Hepatic stellate cell (primary cell): ENCODE data around the gene TMEM89.

ENCODE experiments used
- DNase-seq: peaks from one replicate; pipeline ENCODE4 v3.0.0; 2011; ENCODE audit warnings: low spot score

Gene TMEM89

GRCh38 chr3:48641396-48641795 lies 19.8 kb upstream of the TMEM89 start:
- DNase-seq = no peak

DNA sequence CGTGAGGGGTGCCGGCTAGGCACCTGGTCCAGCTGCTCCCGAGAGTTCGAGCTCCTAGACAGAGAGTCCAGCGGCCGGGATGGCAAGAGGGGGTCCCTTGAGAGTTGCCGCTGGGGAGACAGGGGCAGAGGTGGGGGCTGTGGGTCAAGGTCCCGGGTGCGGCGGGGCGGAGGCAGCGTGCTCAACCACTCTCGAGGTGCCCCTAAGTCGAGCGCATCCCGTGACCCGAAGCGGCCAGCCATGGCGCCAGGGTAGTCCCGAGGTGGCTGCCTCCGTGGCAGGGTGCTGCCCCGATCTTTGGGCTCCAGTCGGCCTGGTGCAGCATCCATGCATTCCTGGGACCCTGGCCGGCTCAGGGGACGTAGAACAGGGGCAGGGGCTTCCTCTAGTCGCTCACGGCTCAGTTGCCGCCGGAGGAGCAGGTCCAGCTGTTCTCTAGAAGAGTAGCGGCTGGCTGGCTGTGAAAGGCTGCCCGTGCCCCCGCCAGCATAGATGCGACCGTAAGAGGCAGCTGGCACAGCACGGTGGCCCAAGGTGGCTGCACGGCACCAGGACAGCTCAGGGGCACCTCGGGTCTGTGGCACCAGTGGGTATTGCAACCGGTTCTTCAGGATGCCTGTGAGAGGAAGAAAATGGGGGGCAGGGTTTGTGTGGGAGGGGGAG lies 18.5 kb upstream of the TMEM89 start:
- DNase-seq = no peak

DNA sequence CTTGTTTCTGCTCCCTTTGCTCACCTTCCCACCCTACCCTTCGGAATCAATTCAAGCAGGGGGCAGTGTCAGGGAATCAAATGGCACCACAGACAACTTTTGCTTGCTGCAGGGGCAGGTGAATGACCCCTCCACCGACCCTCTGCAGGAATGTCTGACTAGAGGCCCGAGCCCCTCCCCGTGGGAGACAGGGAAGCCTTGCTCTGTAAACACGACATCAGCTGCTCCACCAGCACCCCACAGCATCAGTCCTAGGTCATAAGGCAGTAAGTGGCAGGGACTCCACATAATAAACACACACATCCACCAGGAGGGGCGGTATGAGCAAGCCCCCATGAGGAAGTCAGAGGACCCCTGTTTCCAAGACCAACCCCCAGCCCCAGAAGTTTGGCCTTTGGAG lies 15.7 kb upstream of the TMEM89 start:
- DNase-seq = no peak

DNA sequence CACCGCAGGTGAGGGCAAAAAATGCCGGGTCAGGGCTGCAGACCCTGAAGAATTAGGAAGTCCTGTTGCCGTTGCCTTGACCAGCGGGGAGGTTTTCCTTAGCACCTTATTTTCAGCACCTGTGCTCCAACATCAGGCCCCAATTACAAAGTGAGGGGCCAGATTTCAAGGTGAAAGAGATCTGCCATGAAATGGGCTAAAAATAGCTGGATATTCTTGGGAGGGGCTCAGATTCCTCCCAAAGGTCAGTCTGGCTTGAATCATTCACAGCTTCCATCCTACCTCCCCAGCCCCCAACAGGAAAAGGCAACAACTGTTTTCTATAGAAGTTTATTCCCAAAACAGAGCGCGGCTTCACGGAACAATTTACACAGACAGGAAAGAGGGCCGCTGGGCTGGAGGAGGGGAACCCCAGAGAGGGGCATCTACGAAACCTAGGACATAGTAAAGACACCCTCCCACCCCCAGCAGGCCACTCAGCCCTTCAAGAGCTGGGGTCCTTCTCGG lies 14.6 kb upstream of the TMEM89 start:
- no peak for DNase-seq

DNA sequence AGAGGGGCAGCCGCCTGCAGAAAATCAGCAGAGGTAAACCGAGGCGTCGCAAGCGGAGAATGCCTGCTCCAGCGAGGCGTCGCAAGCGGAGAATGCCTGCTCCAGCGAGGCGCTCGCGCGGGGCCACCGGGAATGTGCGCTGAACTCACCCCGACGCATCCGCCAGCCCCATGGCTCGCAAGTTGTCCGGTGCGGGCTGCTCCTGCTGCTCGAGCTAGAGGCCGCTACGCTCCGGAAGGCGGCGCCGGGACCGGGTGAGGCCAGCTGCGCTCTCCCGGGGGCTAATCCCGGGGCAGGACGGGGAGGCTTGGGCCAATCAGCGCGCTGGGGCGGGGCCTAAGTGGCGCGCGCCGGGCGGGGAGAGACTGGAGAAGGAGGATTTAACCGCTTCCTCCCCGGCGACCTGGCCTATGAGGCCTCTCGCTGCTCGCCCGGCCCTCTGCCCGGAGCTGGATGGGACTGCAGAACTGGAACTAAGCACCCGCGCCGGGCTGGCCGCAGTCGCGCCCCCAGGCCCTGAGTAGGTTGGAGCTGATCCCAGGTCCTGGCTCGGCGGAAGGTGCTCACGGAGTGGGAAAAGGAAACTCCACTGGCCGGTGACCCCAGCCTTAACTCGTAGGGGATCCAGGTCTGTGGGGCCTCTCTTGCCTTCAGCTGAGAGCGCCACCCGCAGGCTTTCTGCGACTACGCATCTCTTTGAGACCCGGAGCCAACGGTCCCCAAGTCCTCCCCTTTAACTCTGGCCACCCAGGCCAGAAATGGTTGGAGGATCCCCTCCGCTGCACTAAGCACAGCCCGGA lies 13.9 kb upstream of the TMEM89 start, which contains the start of gene SLC26A6:
Gene SLC26A6 (minus strand): TSS at position 240 of the 800 bp plus-strand sequence. CDS start 68 bp downstream, at position 172.
- peak; percentile 100 for DNase-seq

DNA sequence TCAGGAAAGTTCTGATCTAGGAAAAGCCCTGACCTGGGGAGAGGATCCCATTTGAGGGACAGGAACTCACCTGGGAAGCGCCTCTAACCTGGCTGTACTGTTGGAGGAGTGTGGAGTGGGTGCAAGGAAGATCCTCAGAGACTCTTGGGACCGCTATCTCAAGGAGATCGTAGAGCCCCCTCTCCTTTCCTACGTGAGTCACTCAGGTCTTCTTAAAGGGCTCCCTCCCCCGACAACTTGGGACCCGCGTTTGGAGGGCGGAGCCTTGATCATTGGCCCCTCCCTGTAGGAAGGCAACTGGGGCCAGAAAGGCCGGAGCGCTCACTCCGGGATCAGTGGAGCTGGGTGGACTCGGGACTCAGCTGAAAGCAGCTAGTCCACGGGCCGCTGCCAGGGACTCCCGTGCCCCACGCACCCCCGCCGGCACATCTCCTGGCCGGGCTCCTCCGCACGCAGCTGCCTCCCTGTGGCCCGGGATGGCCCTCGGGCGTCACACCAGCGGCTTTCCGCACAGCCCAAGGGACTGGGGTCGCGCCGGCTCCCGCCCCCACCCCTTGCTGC lies 13.2 kb upstream of the TMEM89 start:
- peak; percentile 90 for DNase-seq

- DNase-seq = no peak
Measured at GRCh38 chr3:48633743-48634142, 12.2 kb upstream of the TMEM89 start.

GRCh38 chr3:48633256-48633655 lies 11.7 kb upstream of the TMEM89 start:
- no peak for DNase-seq

DNA sequence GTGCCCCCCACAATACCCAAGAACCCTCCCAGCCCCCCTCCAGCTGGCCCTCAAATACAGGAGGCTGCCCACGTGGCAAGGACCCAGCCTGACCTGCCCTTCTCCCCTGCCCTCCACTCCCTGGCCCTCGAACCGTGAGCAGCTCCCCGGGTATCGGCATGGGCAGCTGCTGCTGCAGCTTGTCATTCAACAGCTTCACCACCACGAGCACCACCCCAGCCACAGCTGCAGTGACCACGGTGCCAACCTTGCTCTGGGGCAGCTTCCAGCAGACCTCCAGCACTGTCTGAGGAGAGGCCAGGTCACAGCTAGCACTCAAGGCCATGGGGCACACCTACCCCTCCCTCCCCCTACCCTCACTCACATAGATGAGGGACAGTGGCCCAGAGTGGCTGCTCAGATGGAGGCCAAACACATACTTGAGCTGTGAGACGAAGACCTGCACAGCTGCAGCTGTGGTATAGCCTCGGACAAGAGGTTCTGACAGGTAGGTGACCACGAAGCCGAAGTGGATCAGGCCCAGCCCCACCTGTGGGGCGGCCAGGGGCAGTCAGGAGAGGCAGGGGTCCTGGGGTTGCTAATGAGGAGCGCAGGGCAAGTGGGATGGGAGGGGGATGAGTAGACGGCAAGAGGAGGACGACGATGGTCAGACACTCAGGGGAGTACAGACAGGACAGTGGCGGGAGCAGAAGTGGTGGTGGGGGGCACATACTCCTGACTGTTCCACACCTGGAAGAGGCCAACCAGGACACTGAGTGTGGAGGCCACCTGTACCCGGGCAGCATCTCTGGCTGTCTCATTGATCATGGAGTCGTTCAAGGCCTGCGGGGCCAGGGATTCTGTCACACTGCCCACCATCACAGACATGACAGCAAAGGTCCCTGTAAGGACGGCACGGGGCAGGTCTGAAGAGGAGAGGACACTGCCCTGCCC lies 10.2 kb upstream of the TMEM89 start:
- no peak for DNase-seq

DNA sequence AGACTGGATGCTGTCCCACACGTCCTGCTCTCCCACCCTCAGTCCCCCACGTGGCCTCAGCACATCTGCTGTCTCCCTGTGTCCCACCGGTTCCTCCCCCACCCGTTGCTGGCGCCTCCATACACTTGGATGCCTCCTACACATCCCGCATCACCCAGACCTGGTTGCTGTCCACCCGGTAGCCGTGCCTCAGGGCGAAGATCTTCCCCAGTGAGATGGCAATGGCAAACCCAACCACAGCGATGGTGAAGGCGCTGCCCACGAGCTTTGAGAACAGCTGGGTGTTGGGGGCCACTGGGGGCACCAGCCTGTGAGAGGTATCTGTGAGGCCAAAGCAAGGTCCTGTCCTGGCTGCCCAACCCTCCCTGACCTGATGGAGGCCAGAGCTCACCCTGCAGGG lies 9.3 kb upstream of the TMEM89 start:
- DNase-seq = no peak

DNA sequence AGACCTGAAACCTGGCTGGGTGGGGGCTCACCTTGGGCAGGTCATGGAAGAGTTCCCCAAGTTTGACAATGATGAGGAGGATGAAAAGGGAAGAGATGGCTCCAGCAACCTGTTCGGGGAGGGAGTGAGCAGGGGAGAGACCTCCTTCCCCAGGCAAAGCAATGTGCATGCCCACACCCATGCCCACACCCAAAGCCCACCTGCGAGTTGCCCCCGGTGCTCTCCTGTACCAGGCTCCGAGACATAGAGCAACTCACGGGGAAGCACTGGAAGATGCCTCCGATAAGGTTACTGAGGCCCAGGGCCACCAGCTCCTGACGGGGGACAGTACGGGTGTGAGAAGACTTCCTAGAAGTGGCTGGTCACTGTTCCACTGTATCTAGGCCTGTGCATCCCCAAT lies 8.8 kb upstream of the TMEM89 start:
- DNase-seq = no peak

- DNase-seq = no peak
Measured at GRCh38 chr3:48629894-48630293, 8.3 kb upstream of the TMEM89 start.

DNA sequence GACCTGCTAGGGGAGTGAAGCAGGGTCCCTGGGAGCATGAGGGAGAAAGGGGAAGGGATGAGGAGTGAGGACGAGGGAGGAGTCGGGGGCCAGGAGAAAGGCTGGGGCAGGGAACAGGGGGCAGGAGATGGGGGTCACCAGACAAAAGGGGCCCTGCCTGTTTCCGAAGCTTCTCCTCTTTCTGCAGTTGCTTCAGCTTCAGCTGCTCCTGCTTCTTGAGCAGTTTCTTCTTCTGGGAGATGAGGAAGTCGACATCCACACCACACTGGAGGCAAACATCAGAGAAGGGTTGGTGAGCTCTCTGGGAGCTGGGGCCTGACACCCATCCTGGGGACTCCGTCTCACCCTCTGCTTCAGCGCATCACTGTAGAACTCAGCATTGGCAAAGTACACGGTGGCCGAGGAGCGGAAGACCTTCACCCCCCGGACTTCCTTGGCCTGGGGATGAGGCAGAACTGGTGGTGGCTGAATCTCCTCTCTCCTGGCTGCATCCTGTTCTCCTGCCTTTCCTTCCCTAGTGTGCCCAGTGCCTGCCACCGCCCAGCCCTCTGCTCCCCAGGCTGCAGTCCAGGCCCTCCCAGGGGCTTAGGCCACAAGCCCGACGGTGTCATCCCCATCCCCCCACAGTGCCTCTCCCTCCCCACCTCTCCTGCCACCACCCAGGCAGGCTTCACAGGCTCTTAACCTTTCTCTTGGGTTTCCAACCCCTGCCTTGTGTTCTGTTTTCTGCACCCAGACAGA lies 6.9 kb upstream of the TMEM89 start:
- DNase-seq = no peak

DNA sequence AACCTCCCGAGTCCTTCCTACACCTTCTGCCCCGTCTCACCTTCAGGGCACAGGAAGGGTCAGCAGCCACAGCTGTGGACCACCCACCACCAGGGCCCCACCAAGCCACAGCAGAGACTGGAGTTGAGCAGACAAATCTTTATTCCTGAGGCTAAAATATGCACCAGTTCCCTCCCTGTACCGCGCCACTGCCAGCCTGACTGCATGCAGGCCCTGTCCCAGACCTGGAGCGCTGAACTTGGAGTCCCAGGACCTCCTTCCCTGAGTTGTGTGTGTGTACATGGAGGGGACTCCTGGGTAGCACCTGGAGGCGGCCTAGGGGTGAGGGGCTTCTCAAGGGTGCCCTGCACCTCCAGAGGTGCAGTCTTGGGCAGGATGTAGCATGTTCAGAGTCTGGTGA lies 4.0 kb upstream of the TMEM89 start:
- no peak for DNase-seq

DNA sequence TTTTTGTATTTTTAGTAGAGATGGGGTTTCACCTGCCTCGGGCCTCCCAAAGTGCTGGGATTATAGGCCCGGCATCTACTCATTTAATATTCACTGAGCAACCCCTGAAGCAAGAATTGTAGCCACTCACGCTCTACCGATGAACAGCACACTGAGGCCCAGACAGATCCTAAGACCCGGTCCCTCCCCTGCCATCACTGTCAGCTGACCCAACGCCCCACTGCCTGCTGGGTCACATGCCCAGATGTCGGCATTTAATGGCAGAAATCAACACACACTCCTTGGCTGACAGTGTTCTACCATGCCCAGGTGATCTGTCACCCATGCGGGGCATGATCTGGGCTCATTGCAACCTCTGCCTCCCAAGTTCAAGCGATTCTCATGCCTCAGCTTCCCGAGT lies 3.2 kb upstream of the TMEM89 start:
- no peak for DNase-seq

- DNase-seq = no peak
Measured at GRCh38 chr3:48623851-48624547, 2.4 kb upstream of the TMEM89 start.

DNA sequence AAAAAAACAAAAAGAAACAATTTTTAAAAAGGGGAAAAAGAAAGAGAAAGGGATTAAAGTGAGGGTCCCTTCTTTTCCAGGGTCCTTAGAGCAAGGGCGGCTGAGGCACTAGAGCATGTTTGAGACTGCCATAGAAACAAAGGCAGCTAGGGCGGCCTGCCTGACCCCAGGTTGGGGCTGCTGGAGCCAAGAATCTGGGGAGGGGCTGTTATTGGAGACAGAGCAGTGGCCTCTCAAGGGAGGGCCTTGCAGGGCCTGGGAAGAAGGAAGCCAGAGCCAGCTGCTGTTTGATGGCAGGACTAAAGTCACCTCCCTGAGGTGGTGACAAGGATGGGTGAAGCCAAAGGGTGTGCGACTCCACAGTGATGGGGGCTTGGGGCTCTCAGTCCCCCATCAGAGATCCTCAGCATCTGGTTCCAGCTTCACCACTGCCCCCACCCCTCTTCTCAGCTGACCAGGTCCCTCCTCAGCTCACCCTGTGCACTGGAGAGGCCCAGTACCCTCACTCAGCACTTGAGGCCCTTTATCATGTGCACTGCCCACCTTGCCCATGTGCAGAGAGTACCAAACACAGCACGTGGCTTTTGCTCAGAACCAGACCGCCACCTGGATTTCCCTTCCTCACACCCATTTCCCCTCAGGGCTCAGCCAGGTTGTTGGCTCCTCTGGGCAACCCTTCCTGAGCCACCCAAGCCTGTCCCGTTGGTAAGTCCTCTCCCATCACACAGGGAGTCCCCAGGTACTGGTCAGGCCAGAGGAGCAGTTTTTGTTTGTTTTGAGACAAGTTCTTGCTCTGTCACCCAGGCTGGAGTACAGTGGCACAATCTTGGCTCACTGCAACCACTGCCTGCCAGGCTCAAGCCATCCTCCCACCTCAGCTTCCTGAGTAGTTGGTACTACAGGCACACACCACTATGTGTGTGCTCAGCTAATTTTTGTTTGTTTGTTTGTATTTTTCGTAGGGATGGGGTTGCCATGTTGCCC lies 1.7 kb downstream of the TMEM89 start:
- DNase-seq = no peak

DNA sequence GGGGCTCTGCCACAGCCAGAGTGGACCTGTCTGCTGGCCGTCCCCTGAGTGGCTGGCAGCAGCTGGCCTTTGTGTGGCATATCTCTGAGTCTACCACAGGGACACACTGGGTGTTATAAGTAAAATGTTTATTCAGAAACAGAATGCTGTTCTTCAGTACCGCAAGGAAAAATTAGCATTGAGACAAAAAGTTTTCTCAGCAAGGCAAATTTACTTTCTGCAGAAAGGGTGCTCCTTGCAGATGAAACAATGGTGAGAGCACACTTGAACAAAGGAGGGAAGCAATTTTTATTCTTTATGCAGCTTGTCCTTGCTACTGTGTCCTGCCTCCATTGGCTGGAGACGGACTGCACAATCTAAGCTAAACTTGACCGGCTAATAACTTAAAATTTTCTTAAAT lies 4.0 kb downstream of the TMEM89 start:
- no peak for DNase-seq

DNA sequence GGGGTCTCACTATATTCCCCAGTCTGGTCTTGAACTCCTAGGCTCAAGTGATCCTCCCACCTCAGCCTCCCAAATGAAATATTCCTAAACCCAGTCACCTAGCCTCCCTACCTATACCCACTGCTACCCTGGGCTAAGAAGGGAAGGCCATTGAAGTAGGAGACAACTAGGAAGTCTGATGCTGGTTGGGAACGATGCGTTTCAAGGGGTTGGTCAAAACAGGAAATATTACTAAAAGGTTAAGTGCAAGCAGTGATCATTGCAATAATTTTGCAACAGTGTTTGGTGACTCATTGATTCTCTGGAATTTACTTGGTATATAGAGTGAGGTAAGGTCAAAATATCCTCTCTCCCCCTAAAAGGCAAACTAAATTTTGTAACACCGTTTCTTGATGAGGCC lies 7.5 kb downstream of the TMEM89 start:
- DNase-seq = peak; percentile 58
